HG03097 (cell line): ENCODE measurements around the gene COL3A1.

ENCODE experiments used
- ATAC-seq: cut with Tn5 transposase; IDR thresholded peaks from one replicate; pipeline ENCODE4 v1.9.1; 2021; ENCODE audit not compliant: unreplicated experiment, low FRiP score

Gene COL3A1

GRCh38 chr2:188974164-188974563, at the start of gene COL3A1:
TSS of gene COL3A1 (plus strand) at chr2:188974373. CDS start at chr2:188974490, 117 bp downstream.
- ATAC-seq, result no peak

GRCh38 chr2:188928643-188929042, 45.5 kb upstream of the COL3A1 start:
- ATAC-seq, result no peak

GRCh38 chr2:188931361-188931760, 42.8 kb upstream of the COL3A1 start:
- no peak for ATAC-seq

- ATAC-seq, result no peak
Observed at GRCh38 chr2:188937228-188938220, 36.6 kb upstream of the COL3A1 start.

GRCh38 chr2:188940171-188940570, 34.0 kb upstream of the COL3A1 start:
- ATAC-seq, result no peak

GRCh38 chr2:188944442-188944841, 29.7 kb upstream of the COL3A1 start:
- ATAC-seq, result no peak

- no peak for ATAC-seq
Observed at GRCh38 chr2:188949046-188949818, 24.9 kb upstream of the COL3A1 start.

- no peak for ATAC-seq
Observed at GRCh38 chr2:188952901-188953300, 21.3 kb upstream of the COL3A1 start.

GRCh38 chr2:188956290-188956689, 17.9 kb upstream of the COL3A1 start:
- ATAC-seq, result no peak

- ATAC-seq, result no peak
Observed at GRCh38 chr2:188956961-188957360, 17.2 kb upstream of the COL3A1 start.

- no peak for ATAC-seq
Observed at GRCh38 chr2:188957646-188958045, 16.5 kb upstream of the COL3A1 start.

GRCh38 chr2:188963741-188964140, 10.4 kb upstream of the COL3A1 start:
- no peak for ATAC-seq

GRCh38 chr2:188964976-188965546, 9.1 kb upstream of the COL3A1 start:
- ATAC-seq, result no peak

GRCh38 chr2:188965563-188965962, 8.6 kb upstream of the COL3A1 start:
- no peak for ATAC-seq

GRCh38 chr2:188966079-188966571, 8.0 kb upstream of the COL3A1 start:
- no peak for ATAC-seq

GRCh38 chr2:188966728-188967440, 7.3 kb upstream of the COL3A1 start:
- ATAC-seq, result no peak

- no peak for ATAC-seq
Observed at GRCh38 chr2:188969236-188969635, 4.9 kb upstream of the COL3A1 start.

GRCh38 chr2:188969651-188970050, 4.5 kb upstream of the COL3A1 start:
- no peak for ATAC-seq

GRCh38 chr2:188970211-188970610, 4.0 kb upstream of the COL3A1 start:
- no peak for ATAC-seq

- ATAC-seq, result no peak
Observed at GRCh38 chr2:188971432-188971861, 2.7 kb upstream of the COL3A1 start.
